Measurements from ENCODE around the gene TTC4. TPM values are rescaled to one million over a fixed set of nuclear protein-coding genes. Genes with fewer than 3 reads are reported as not detected.

The TTC4 gene
- polyA plus RNA-seq, 4 donors, result 11.9 to 21.1 (median 13.3) TPM

DNA sequence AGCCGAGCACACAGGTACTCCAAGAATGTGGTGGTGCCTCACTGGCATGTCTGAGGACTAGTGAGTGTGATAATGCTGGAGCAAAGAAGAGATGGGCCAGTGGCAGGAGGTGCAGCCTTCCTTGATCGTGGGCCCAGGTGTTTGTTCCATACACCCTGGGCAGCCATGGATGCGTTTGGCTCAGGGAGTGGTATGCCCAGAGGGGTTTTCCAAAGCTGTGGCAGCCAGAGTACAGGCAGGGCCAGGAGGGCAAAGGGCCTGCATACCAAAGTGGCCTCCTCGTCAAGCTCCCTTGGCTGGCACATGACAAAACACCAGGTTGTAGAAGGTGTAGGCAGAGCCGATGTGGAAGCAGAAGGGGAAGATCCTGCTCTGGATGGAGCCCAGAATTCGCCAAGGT is 29.6 kb downstream of the TTC4 start:
- Histone ChIP-seq H3K9me3 (ENCODE audit: control insufficient read depth in 2 of 2, insufficient read depth in 1 of 2, low read depth in 1 of 2, low read length in 1 of 2) (no peaks in the 10 kb centered on the region), H3K4me1 (ENCODE audit: control insufficient read depth in 3 of 3, insufficient read depth in 2 of 3, low read depth in 1 of 3, low read length in 2 of 3) (no peaks in the 10 kb centered on the region), H3K4me3 (ENCODE audit: low read depth in 1 of 3, low read length in 3 of 3) (no peak overlapping the region), H3K27ac (ENCODE audit: low read depth in 1 of 3, low read length in 2 of 3) (no peak overlapping the region), H3K27me3 (ENCODE audit: control insufficient read depth in 3 of 3, insufficient read depth in 3 of 3, low read length in 3 of 3) (no peaks in the 10 kb centered on the region), H3K36me3 (ENCODE audit: control insufficient read depth in 3 of 3, insufficient read depth in 2 of 3, low read depth in 1 of 3, low read length in 3 of 3) (peaks cover 10 to 46% (median 13%) of the 10 kb centered on the region in 3 donors)
- no peak for FAIRE-seq
- no peak for DNase-seq
- 81 to 93% (median 82%) methylated on average over 6 of the region's 6 CpGs for WGBS, 3 donors

DNA sequence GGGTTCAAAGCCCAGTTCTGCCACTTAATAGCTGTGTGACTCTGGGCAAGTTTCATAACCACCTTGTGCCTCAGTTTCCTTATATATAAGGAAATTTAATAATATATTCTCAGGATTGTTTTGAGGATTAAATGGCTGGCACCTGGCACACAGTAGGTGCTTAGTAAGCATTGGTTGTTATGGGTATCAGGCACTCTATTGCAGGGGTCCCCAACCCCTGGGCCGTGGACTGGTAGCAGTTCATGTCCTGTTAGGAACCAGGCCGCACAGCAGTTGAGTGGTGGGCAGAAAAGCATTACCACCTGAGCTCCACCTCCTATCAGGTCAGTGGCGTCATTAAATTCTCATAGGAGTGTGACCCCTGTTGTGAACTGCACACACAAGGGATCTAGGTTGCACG is 30.2 kb downstream of the TTC4 start:
- no peaks in the 10 kb centered on the region for H3K9me3 ChIP-seq (ENCODE audit: control insufficient read depth in 2 of 2, insufficient read depth in 1 of 2, low read depth in 1 of 2, low read length in 1 of 2)
- no peaks in the 10 kb centered on the region for H3K4me1 ChIP-seq (ENCODE audit: control insufficient read depth in 3 of 3, insufficient read depth in 2 of 3, low read depth in 1 of 3, low read length in 2 of 3)
- peaks cover 4 to 42% (median 9%) of the 10 kb centered on the region in 3 donors for H3K36me3 ChIP-seq (ENCODE audit: control insufficient read depth in 3 of 3, insufficient read depth in 2 of 3, low read depth in 1 of 3, low read length in 3 of 3)
- no peak overlapping the region for H3K27ac ChIP-seq (ENCODE audit: low read depth in 1 of 3, low read length in 2 of 3)
- DNase-seq, result no peak
- no peak overlapping the region for H3K4me3 ChIP-seq (ENCODE audit: low read depth in 1 of 3, low read length in 3 of 3)
- no peak for FAIRE-seq
- WGBS, 3 donors, result 94 to 96% (median 96%) methylated on average over 4 of the region's 4 CpGs
- H3K27me3 ChIP-seq (ENCODE audit: control insufficient read depth in 3 of 3, insufficient read depth in 3 of 3, low read length in 3 of 3), result no peaks in the 10 kb centered on the region

DNA sequence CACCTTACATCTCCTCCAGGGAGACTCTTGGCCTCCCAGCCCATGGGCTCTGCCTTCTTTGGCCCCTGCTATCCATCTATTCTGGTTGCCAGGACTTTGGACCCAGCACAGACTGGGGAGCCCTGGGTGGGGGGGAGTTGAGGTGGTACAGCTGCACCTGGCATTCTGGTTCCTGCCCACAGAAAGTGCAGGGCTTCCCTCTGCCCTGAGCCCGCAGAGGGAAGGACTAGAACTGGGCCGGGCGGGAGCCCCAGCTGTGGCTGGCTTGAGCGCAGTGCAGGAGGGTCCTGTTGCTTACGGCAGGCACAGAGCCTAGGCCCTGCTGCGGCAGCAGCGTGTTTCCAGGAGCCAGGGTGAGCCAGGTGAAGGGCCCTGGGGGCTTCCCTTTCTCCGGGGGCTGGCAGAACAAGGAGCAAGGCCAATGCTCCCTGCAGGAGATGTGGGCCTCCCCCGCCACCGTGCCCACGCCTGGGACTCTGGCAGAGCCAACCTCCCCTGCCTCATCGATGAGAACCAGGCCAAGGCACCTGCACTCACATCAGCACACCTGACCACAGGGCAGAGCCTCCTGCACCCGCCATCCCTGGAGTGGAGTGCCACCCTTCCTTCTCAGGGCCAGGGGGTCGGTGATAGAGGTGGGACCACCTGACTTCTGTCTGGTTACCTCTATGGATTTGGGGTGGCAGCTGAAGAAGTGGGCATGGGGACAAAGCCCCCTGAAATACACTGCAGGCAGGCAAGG is 32.6 kb downstream of the TTC4 start:
- H3K27me3 ChIP-seq (ENCODE audit: control insufficient read depth in 3 of 3, insufficient read depth in 3 of 3, low read length in 3 of 3), result no peaks in the 10 kb centered on the region
- no peak for FAIRE-seq
- H3K36me3 ChIP-seq (ENCODE audit: control insufficient read depth in 3 of 3, insufficient read depth in 2 of 3, low read depth in 1 of 3, low read length in 3 of 3), result peaks cover 0 to 23% (median 0%) of the 10 kb centered on the region in 3 donors
- H3K4me1 ChIP-seq (ENCODE audit: control insufficient read depth in 3 of 3, insufficient read depth in 2 of 3, low read depth in 1 of 3, low read length in 2 of 3), result no peaks in the 10 kb centered on the region
- H3K4me3 ChIP-seq (ENCODE audit: low read depth in 1 of 3, low read length in 3 of 3), result no peak overlapping the region
- no peak for DNase-seq
- 68 to 80% (median 72%) methylated on average over 14 of the region's 14 CpGs for WGBS, 3 donors
- no peaks in the 10 kb centered on the region for H3K9me3 ChIP-seq (ENCODE audit: control insufficient read depth in 2 of 2, insufficient read depth in 1 of 2, low read depth in 1 of 2, low read length in 1 of 2)
- no peak overlapping the region for H3K27ac ChIP-seq (ENCODE audit: low read depth in 1 of 3, low read length in 2 of 3)

DNA sequence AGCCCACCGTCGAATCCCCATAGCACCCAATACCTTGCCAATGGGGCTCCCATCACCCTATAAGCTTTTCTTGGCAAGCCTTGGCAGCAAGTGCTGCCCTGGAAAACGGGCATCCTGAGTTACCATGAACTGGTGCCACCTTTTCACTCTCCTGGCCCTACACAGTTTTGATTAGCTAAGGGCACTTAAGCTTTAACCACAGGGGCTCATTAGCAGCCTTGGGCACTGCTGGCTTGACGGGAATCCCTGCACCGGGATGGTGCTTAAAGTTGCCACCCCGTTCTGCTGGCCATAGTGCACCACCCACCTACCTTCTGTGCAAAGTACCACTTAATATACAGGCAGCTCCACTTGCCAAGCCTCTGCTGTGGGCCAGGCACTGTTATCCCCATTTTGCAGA is 34.9 kb downstream of the TTC4 start:
- Histone ChIP-seq H3K27me3 (ENCODE audit: control insufficient read depth in 3 of 3, insufficient read depth in 3 of 3, low read length in 3 of 3) (no peaks in the 10 kb centered on the region), H3K9me3 (ENCODE audit: control insufficient read depth in 2 of 2, insufficient read depth in 1 of 2, low read depth in 1 of 2, low read length in 1 of 2) (no peaks in the 10 kb centered on the region), H3K4me1 (ENCODE audit: control insufficient read depth in 3 of 3, insufficient read depth in 2 of 3, low read depth in 1 of 3, low read length in 2 of 3) (no peaks in the 10 kb centered on the region), H3K27ac (ENCODE audit: low read depth in 1 of 3, low read length in 2 of 3) (no peak overlapping the region), H3K36me3 (ENCODE audit: control insufficient read depth in 3 of 3, insufficient read depth in 2 of 3, low read depth in 1 of 3, low read length in 3 of 3) (peaks cover 0 to 13% (median 0%) of the 10 kb centered on the region in 3 donors), H3K4me3 (ENCODE audit: low read depth in 1 of 3, low read length in 3 of 3) (no peak overlapping the region)
- FAIRE-seq (no peak), DNase-seq (no peak)
- 69 to 75% (median 70%) methylated on average over 6 of the region's 6 CpGs for WGBS, 3 donors

DNA sequence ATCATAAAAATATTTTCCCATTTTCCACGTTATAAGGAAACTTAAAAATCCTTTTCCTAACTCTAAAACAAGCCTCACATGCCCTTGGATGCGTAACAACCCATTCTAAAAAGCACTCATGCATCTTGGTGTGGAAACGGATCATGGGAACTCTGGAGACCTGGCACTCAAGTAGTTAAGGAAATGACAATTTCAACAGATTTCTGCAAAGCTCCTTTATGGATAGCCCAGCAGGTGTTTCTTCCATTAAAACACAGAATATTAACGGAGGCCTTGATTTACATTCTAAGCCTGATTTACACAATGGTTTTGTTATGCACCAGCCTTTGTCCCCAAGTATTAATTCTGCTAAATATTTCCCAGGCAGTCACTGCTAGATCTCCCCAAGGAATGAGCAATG is 35.8 kb downstream of the TTC4 start:
- no peak for FAIRE-seq
- no peak overlapping the region for H3K4me3 ChIP-seq (ENCODE audit: low read depth in 1 of 3, low read length in 3 of 3)
- WGBS, 3 donors, result 74 to 83% (median 78%) methylated on average over 4 of the region's 4 CpGs

DNA sequence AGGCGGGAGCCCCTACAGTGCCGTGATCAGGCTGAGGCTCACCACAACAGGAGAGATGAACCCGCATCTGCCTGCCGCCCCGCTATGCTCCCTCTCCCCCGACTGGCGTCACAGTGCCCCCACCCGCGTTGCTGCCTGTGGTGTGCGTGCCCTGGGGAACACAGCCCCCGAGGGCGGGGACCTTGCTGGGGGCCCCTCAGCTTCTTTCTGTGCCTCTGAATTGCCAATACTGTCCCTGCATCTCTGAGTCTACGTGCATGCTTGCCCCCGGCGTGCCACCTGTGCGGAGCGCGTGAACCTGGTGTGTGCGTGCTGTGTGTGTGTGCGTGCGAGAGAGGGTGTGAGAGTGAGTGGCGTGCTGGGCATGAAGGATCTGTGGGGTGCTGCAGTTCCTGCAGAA is 38.4 kb downstream of the TTC4 start:
- WGBS, 3 donors, result 93 to 96% (median 94%) methylated on average over 22 of the region's 22 CpGs
- DNase-seq (no peak), FAIRE-seq (no peak)
- Histone ChIP-seq H3K4me3 (ENCODE audit: low read depth in 1 of 3, low read length in 3 of 3) (no peak overlapping the region), H3K27ac (ENCODE audit: low read depth in 1 of 3, low read length in 2 of 3) (no peak overlapping the region), H3K4me1 (ENCODE audit: control insufficient read depth in 3 of 3, insufficient read depth in 2 of 3, low read depth in 1 of 3, low read length in 2 of 3) (no peaks in the 10 kb centered on the region), H3K36me3 (ENCODE audit: control insufficient read depth in 3 of 3, insufficient read depth in 2 of 3, low read depth in 1 of 3, low read length in 3 of 3) (peaks cover 6 to 37% (median 13%) of the 10 kb centered on the region in 3 donors), H3K9me3 (ENCODE audit: control insufficient read depth in 2 of 2, insufficient read depth in 1 of 2, low read depth in 1 of 2, low read length in 1 of 2) (no peaks in the 10 kb centered on the region), H3K27me3 (ENCODE audit: control insufficient read depth in 3 of 3, insufficient read depth in 3 of 3, low read length in 3 of 3) (no peaks in the 10 kb centered on the region)

More for the DNA sequence above, 35.8 kb downstream of the TTC4 start:
- no peaks in the 10 kb centered on the region for H3K4me1 ChIP-seq (ENCODE audit: control insufficient read depth in 3 of 3, insufficient read depth in 2 of 3, low read depth in 1 of 3, low read length in 2 of 3)
- H3K9me3 ChIP-seq (ENCODE audit: control insufficient read depth in 2 of 2, insufficient read depth in 1 of 2, low read depth in 1 of 2, low read length in 1 of 2), result no peaks in the 10 kb centered on the region
- H3K27ac ChIP-seq (ENCODE audit: low read depth in 1 of 3, low read length in 2 of 3), result no peak overlapping the region
- no peak for DNase-seq
- peaks cover 0 to 16% (median 3%) of the 10 kb centered on the region in 3 donors for H3K36me3 ChIP-seq (ENCODE audit: control insufficient read depth in 3 of 3, insufficient read depth in 2 of 3, low read depth in 1 of 3, low read length in 3 of 3)
- no peaks in the 10 kb centered on the region for H3K27me3 ChIP-seq (ENCODE audit: control insufficient read depth in 3 of 3, insufficient read depth in 3 of 3, low read length in 3 of 3)

DNA sequence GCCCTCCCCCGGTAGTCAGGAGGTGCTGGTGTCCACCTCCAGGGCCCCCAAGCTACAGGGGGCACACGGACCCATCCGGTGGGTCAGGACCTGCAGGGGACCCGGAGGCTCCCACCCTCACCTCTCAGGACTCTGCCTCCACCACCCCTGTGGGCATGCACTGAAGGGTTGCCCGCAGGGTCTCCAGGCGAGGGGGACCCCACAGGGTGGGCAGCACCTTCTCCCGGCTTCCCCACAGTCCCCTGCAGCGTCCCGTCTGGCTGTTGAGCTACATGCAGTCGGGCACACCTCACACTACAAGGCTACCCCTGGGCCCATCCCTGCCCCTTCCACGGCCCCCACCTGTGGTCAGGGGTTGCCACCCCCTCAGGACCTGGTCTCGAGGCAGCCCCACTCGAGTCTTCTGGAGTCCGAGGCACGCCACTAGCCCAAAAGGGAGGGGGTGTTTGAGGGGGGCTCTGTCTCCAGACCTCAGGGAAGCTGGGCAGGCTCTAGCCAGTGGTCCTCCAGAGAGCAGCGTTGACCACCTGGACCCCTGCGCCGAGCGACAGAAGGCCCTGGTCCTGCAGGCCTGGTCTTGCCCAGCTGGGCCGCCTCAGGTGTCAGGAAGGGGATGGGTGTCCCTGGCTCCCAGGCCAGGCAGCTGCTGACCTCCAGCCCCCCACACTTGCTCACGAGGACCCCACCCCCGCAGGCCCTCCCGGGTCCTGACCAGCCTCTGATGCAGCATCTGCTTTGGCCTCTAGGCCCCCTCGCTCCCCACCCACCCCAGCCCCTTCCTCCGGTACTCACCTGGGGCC is 39.0 kb downstream of the TTC4 start:
- FAIRE-seq, result no peak
- DNase-seq, result no peak
- Histone ChIP-seq H3K36me3 (ENCODE audit: control insufficient read depth in 3 of 3, insufficient read depth in 2 of 3, low read depth in 1 of 3, low read length in 3 of 3) (peaks cover 6 to 38% (median 13%) of the 10 kb centered on the region in 3 donors), H3K9me3 (ENCODE audit: control insufficient read depth in 2 of 2, insufficient read depth in 1 of 2, low read depth in 1 of 2, low read length in 1 of 2) (no peaks in the 10 kb centered on the region), H3K27ac (ENCODE audit: low read depth in 1 of 3, low read length in 2 of 3) (no peak overlapping the region), H3K27me3 (ENCODE audit: control insufficient read depth in 3 of 3, insufficient read depth in 3 of 3, low read length in 3 of 3) (no peaks in the 10 kb centered on the region), H3K4me1 (ENCODE audit: control insufficient read depth in 3 of 3, insufficient read depth in 2 of 3, low read depth in 1 of 3, low read length in 2 of 3) (no peaks in the 10 kb centered on the region), H3K4me3 (ENCODE audit: low read depth in 1 of 3, low read length in 3 of 3) (no peak overlapping the region)
- WGBS, 3 donors, result 91 to 93% (median 92%) methylated on average over 19 to 25 of the region's 25 CpGs

DNA sequence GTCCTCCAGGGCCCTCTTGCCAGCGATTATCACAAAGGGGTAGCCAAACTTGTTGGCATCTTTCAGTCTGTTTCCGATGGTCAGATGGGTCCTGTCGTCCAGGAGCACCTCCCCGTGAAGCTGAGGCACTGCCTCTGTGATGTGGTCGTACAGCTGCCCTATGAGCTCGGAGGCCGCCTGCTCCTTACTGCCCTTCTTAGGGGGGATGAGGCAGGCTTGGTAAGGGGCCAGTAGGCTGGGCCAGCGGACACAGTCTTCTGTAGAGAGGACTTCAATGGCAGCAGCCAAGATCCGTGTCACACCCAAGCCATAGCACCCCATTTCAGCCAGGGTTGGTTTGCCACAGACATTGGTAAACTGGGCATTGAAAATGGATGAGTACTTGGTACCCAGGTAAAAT is 42.2 kb downstream of the TTC4 start:
- Histone ChIP-seq H3K9me3 (ENCODE audit: control insufficient read depth in 2 of 2, insufficient read depth in 1 of 2, low read depth in 1 of 2, low read length in 1 of 2) (no peaks in the 10 kb centered on the region), H3K36me3 (ENCODE audit: control insufficient read depth in 3 of 3, insufficient read depth in 2 of 3, low read depth in 1 of 3, low read length in 3 of 3) (peaks cover 6 to 40% (median 13%) of the 10 kb centered on the region in 3 donors), H3K27me3 (ENCODE audit: control insufficient read depth in 3 of 3, insufficient read depth in 3 of 3, low read length in 3 of 3) (no peaks in the 10 kb centered on the region), H3K4me1 (ENCODE audit: control insufficient read depth in 3 of 3, insufficient read depth in 2 of 3, low read depth in 1 of 3, low read length in 2 of 3) (no peaks in the 10 kb centered on the region), H3K27ac (ENCODE audit: low read depth in 1 of 3, low read length in 2 of 3) (no peak overlapping the region), H3K4me3 (ENCODE audit: low read depth in 1 of 3, low read length in 3 of 3) (no peak overlapping the region)
- no peak for DNase-seq
- no peak for FAIRE-seq
- 95 to 96% (median 96%) methylated on average over 9 of the region's 9 CpGs for WGBS, 3 donors
